ENCODE data around the gene CAMK2D.
A peak's percentile ranks its signal among the peaks of the same experiment; 100 is the strongest.

Gene CAMK2D

DNA sequence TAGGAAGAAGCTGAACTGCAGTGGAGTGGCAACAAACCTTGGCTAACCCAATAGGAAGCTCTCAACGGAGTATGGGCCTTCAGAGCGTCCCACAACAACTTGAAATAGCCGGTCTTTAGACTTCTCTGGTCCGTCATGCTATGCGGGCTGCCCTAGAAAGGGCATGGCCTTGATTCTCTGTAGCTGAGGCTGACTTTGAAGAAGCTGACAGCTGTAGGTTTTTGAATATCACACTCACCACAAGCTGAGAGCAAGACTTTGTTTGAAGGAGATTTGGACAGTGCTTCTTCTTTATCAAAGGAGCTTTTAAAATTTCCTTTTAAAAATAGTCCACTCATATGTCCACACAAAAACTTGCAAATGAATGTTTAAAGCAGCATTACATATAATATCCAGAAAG, 322.9 kb downstream of the CAMK2D start:
- DNase-seq, result no peak
- TF ChIP-seq, protein P1, sequence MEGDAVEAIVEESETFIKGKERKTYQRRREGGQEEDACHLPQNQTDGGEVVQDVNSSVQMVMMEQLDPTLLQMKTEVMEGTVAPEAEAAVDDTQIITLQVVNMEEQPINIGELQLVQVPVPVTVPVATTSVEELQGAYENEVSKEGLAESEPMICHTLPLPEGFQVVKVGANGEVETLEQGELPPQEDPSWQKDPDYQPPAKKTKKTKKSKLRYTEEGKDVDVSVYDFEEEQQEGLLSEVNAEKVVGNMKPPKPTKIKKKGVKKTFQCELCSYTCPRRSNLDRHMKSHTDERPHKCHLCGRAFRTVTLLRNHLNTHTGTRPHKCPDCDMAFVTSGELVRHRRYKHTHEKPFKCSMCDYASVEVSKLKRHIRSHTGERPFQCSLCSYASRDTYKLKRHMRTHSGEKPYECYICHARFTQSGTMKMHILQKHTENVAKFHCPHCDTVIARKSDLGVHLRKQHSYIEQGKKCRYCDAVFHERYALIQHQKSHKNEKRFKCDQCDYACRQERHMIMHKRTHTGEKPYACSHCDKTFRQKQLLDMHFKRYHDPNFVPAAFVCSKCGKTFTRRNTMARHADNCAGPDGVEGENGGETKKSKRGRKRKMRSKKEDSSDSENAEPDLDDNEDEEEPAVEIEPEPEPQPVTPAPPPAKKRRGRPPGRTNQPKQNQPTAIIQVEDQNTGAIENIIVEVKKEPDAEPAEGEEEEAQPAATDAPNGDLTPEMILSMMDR (IDR thresholded peaks at IDR 0.05), result no peak
- intact Hi-C loops (cut with DNase I; ENCODE audit: low total_unique reads), result loop anchor here (5.0 kb wide), 1 partner anchor 34 kb away; no protein-coding TSS in a partner anchor
- H3K4me1 ChIP-seq, result peaks cover 0 to 57% (median 24%) of the 10 kb centered on the region in 4 donors
- no peak overlapping the region for H3K27ac ChIP-seq
- H3K9me3 ChIP-seq, result no peaks in the 10 kb centered on the region
- H3K36me3 ChIP-seq, result no peaks in the 10 kb centered on the region
- H3K27me3 ChIP-seq, result no peaks in the 10 kb centered on the region
- H3K4me3 ChIP-seq, result no peak overlapping the region

DNA sequence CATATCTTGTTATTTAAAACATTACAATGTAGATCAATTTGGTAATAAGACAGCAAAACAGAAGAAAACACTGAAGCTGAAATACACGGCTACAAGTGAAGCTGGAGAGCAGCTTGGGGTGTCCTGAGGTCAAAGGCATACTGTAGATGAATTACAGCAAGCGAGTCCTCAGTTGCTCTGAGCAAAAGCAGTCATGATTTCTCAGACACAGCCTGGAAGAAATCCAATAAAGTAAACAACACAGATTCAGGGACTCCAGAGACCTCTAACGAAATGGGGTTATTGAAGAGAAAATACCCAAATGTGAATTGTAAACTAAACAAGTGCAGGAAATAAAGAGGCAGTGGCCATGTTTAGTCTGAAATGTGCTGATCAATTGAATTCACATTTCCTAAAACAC, 324.4 kb downstream of the CAMK2D start:
- peak overlapping the region; percentile 25 to 59 for H3K27ac ChIP-seq
- TF ChIP-seq, protein P1 (IDR thresholded peaks at IDR 0.05), result no peak
- intact Hi-C loops (cut with DNase I; ENCODE audit: low total_unique reads), result loop anchor here (5.0 kb wide), 1 partner anchor 35 kb away; no protein-coding TSS in a partner anchor

DNA sequence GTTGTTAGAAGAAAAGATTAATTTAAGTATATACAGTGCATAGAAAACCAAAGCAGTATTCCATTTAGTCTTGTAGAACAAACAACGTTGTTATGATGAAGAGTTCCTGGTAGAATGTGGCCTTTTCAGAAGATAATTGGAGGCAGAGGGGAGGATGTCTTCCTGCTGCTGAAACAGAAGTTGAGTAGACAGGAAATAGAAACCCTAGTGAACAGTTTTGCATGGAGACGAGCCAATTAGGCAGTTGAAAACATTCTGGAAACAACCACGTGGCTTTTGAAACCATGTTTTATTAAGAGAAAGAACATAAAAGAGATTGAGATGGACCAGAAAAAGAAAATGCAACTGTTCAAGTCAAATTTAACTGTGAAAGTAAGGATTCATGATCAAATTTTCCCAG, 325.2 kb downstream of the CAMK2D start:
- Histone ChIP-seq H3K27ac (peak overlapping the region; percentile 25 to 59), H3K4me3 (no peak overlapping the region)
- TF ChIP-seq, protein P1 (IDR thresholded peaks at IDR 0.05), result no peak

More for the DNA sequence above, 324.4 kb downstream of the CAMK2D start:
- Histone ChIP-seq H3K9me3 (no peaks in the 10 kb centered on the region), H3K27me3 (no peaks in the 10 kb centered on the region), H3K4me3 (no peak overlapping the region), H3K4me1 (peaks cover 0 to 63% (median 24%) of the 10 kb centered on the region in 4 donors), H3K36me3 (no peaks in the 10 kb centered on the region)
- no peak for DNase-seq

GRCh38 chr4:113435893-113436292, 325.6 kb downstream of the CAMK2D start:
- peak overlapping the region; percentile 25 to 59 for H3K27ac ChIP-seq
- H3K4me3 ChIP-seq, result no peak overlapping the region
- no peaks in the 10 kb centered on the region for H3K9me3 ChIP-seq
- H3K4me1 ChIP-seq, result peaks cover 0 to 61% (median 24%) of the 10 kb centered on the region in 4 donors
- peak in 1 of 2 donors; percentile 74 for DNase-seq
- H3K36me3 ChIP-seq, result no peaks in the 10 kb centered on the region
- TF ChIP-seq, protein P1 (IDR thresholded peaks at IDR 0.05), result no peak
- intact Hi-C loops (cut with DNase I; ENCODE audit: low total_unique reads), result loop anchor here (5.0 kb wide), 1 partner anchor 36 kb away; no protein-coding TSS in a partner anchor
- no peaks in the 10 kb centered on the region for H3K27me3 ChIP-seq

More for the DNA sequence above, 325.2 kb downstream of the CAMK2D start:
- H3K27me3 ChIP-seq, result no peaks in the 10 kb centered on the region
- H3K4me1 ChIP-seq, result peaks cover 0 to 63% (median 24%) of the 10 kb centered on the region in 4 donors
- intact Hi-C loops (cut with DNase I; ENCODE audit: low total_unique reads), result loop anchor here (5.0 kb wide), 1 partner anchor 36 kb away; no protein-coding TSS in a partner anchor
- no peak for DNase-seq
- no peaks in the 10 kb centered on the region for H3K36me3 ChIP-seq
- H3K9me3 ChIP-seq, result no peaks in the 10 kb centered on the region

DNA sequence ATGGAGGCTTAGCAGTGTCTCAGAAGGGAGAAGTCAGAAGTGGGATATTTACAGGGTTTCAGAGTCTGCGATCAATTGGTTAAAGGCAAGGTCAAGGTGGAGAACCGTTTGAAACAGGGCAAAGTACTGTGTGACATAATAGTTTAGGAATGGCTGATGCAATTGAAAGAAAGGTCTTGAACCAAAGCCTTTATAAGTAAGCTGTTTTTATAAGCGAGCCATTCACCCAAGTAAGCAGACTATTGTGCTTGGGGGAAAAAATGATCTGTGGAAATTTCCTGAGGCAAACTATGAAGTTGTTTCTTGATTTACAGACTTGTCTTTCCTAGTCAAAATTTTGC, 327.3 kb downstream of the CAMK2D start:
- Histone ChIP-seq H3K36me3 (no peaks in the 10 kb centered on the region), H3K27me3 (no peaks in the 10 kb centered on the region), H3K4me3 (no peak overlapping the region), H3K4me1 (peaks cover 0 to 51% (median 24%) of the 10 kb centered on the region in 4 donors), H3K9me3 (no peaks in the 10 kb centered on the region), H3K27ac (peak overlapping the region; percentile 57 to 59)
- TF ChIP-seq, protein P1 (IDR thresholded peaks at IDR 0.05), result no peak
- intact Hi-C loops (cut with DNase I; ENCODE audit: low total_unique reads), result no loop called here
- no peak for DNase-seq
